Endothelial cell (in vitro differentiated cells): ENCODE measurements around the gene PPIC. TPM values are rescaled to one million over a fixed set of nuclear protein-coding genes. Genes with fewer than 3 reads are reported as not detected.
A peak's percentile ranks its signal among the peaks of the same experiment; 100 is the strongest.

Experiments used
- DNase-seq: peaks from one replicate; pipeline ENCODE4 v3.0.0; 2021; ENCODE audit warnings: low spot score
- H3K27ac Mint-ChIP-seq: one replicate; pipeline ENCODE4 v1.8.0; 2021; ENCODE audit warnings: mixed read lengths, inconsistent platforms; ENCODE audit not compliant: unreplicated experiment
- H3K27me3 Mint-ChIP-seq: one replicate; pipeline ENCODE4 v1.8.0; 2021; ENCODE audit warnings: mild to moderate bottlenecking, moderate library complexity, mixed read lengths, inconsistent platforms; ENCODE audit not compliant: unreplicated experiment
- H3K36me3 Mint-ChIP-seq: one replicate; pipeline ENCODE4 v1.8.0; 2021; ENCODE audit warnings: mild to moderate bottlenecking, low read depth, mixed read lengths, inconsistent platforms; ENCODE audit not compliant: unreplicated experiment
- H3K4me1 Mint-ChIP-seq: one replicate; pipeline ENCODE4 v1.8.0; 2021; ENCODE audit warnings: mild to moderate bottlenecking, mixed read lengths, inconsistent platforms; ENCODE audit not compliant: unreplicated experiment
- H3K4me3 Mint-ChIP-seq: one replicate; pipeline ENCODE4 v1.8.0; 2021; ENCODE audit warnings: mild to moderate bottlenecking, mixed read lengths, inconsistent platforms; ENCODE audit not compliant: unreplicated experiment
- H3K9me3 Mint-ChIP-seq: one replicate; pipeline ENCODE4 v1.8.0; 2021; ENCODE audit warnings: mixed read lengths, inconsistent platforms; ENCODE audit not compliant: unreplicated experiment
- CTCF ChIP-seq: fragments of 200-600 bp; sonication (generic); IDR thresholded peaks from one replicate; pipeline ENCODE4 v1.5.0; 2021; ENCODE audit warnings: antibody characterized with exemption; ENCODE audit not compliant: unreplicated experiment
- total RNA-seq: library from RNA; stranded (reverse); fragmentation: NEBNext Ultra II Directional; extraction: Animal tissue kit (Norgen Biotek cat#: 25700); gene quantifications from one replicate; pipeline ENCODE4 v1.2.1, GENCODE V29; 2021; ENCODE audit not compliant: unreplicated experiment

PPIC gene
- total RNA-seq, 1 donor from 2014 or later = 25.6 TPM

GRCh38 chr5:123000731-123001130, 35.8 kb downstream of the PPIC start:
- no peak overlapping the region for H3K4me3 Mint-ChIP-seq
- DNase-seq = no peak
- no peak overlapping the region for H3K27ac Mint-ChIP-seq
- TF ChIP-seq CTCF = no peak
- no peaks in the 10 kb centered on the region for H3K36me3 Mint-ChIP-seq
- peaks cover 2% of the 10 kb centered on the region for H3K27me3 Mint-ChIP-seq
- H3K4me1 Mint-ChIP-seq = peaks cover 6% of the 10 kb centered on the region
- H3K9me3 Mint-ChIP-seq = no peaks in the 10 kb centered on the region

GRCh38 chr5:122999947-123000563, 36.5 kb downstream of the PPIC start:
- no peaks in the 10 kb centered on the region for H3K36me3 Mint-ChIP-seq
- no peak overlapping the region for H3K27ac Mint-ChIP-seq
- DNase-seq = peak; percentile 80
- no peaks in the 10 kb centered on the region for H3K9me3 Mint-ChIP-seq
- peak; percentile 70 for TF ChIP-seq CTCF
- H3K4me1 Mint-ChIP-seq = peaks cover 6% of the 10 kb centered on the region
- H3K4me3 Mint-ChIP-seq = no peak overlapping the region
- H3K27me3 Mint-ChIP-seq = peaks cover 2% of the 10 kb centered on the region

GRCh38 chr5:122997294-122997693, 39.2 kb downstream of the PPIC start:
- H3K4me1 Mint-ChIP-seq = no peaks in the 10 kb centered on the region
- DNase-seq = no peak
- H3K36me3 Mint-ChIP-seq = no peaks in the 10 kb centered on the region
- peaks cover 2% of the 10 kb centered on the region for H3K27me3 Mint-ChIP-seq
- no peak overlapping the region for H3K27ac Mint-ChIP-seq
- no peak for TF ChIP-seq CTCF
- H3K9me3 Mint-ChIP-seq = no peaks in the 10 kb centered on the region
- no peak overlapping the region for H3K4me3 Mint-ChIP-seq

- no peak for TF ChIP-seq CTCF
- H3K36me3 Mint-ChIP-seq = no peaks in the 10 kb centered on the region
- no peaks in the 10 kb centered on the region for H3K27me3 Mint-ChIP-seq
- no peak overlapping the region for H3K27ac Mint-ChIP-seq
- DNase-seq = no peak
- no peak overlapping the region for H3K4me3 Mint-ChIP-seq
- H3K4me1 Mint-ChIP-seq = no peaks in the 10 kb centered on the region
- H3K9me3 Mint-ChIP-seq = no peaks in the 10 kb centered on the region
These were observed 40.4 kb downstream of the PPIC start for GRCh38 chr5:122996091-122996490.

- no peak for DNase-seq
- Mint-ChIP-seq H3K27ac (no peak overlapping the region), H3K4me1 (no peaks in the 10 kb centered on the region), H3K9me3 (no peaks in the 10 kb centered on the region), H3K36me3 (no peaks in the 10 kb centered on the region), H3K4me3 (no peak overlapping the region), H3K27me3 (peaks cover 3% of the 10 kb centered on the region)
- no peak for TF ChIP-seq CTCF
These were observed 50.4 kb downstream of the PPIC start for GRCh38 chr5:122985954-122986721.
